ENCODE data around the gene WDR43. TPM values are rescaled to one million over a fixed set of nuclear protein-coding genes. Genes with fewer than 3 reads are reported as not detected.

WDR43 gene
- total RNA-seq, 2 donors from 2014 or later: 15.3 to 21.8 TPM

GRCh38 chr2:28869494-28870145 is 24.8 kb upstream of the WDR43 start:
- Histone ChIP-seq H3K27ac (peak overlapping the region; percentile 68 to 91 (median 77)), H3K4me3 (peak overlapping the region; percentile 67 to 95), H3K27me3 (no peaks in the 10 kb centered on the region), H3K36me3 (replicated peaks in 1 of 2; ENCODE audit: insufficient read depth in 1 of 2, low read depth in 2 of 2) (no peaks in the 10 kb centered on the region), H3K4me1 (peaks cover 32% of the 10 kb centered on the region), H3K9me3 (no peaks in the 10 kb centered on the region)
- peak; percentile 25 for ATAC-seq
- WGBS, 2 donors: 0% methylated on average over 25 to 29 of the region's 29 CpGs
- peak in 2 of 4 donors; percentile 11 to 13 for DNase-seq
- TF ChIP-seq CTCF (IDR thresholded peaks at IDR 0.05): no peak
- no peak for TF ChIP-seq POLR2A (IDR thresholded peaks at IDR 0.05)
- intact Hi-C loops (cut with DNase I): no loop called here

- DNase-seq: peak; percentile 96 to 98 (median 96)
- Histone ChIP-seq H3K9me3 (no peaks in the 10 kb centered on the region), H3K27me3 (no peaks in the 10 kb centered on the region), H3K4me3 (peak within 1 kb of the TSS; percentile 67 to 95), H3K27ac (peak within 1 kb of the TSS; percentile 68 to 91 (median 77)), H3K4me1 (peaks cover 32% of the 10 kb centered on the region), H3K36me3 (replicated peaks in 1 of 2; ENCODE audit: insufficient read depth in 1 of 2, low read depth in 2 of 2) (no peaks in the 10 kb centered on the region)
- WGBS, 2 donors: 0% methylated on average over 27 to 57 of the region's 57 CpGs
- intact Hi-C loops (cut with DNase I): no loop called here
- peak; percentile 100 for ATAC-seq
- TF ChIP-seq POLR2A (IDR thresholded peaks at IDR 0.05) (peak; percentile 61 to 89 (median 82)), CTCF (IDR thresholded peaks at IDR 0.05) (peak in 1 of 7 experiments; percentile 40)
These were observed 24.1 kb upstream of the WDR43 start, which contains the start of gene TRMT61B for GRCh38 chr2:28870146-28870891. TSS of gene TRMT61B (minus strand) at chr2:28870309. CDS start at chr2:28870277, 32 bp downstream.

- Histone ChIP-seq H3K4me3 (no peak overlapping the region), H3K9me3 (no peaks in the 10 kb centered on the region), H3K36me3 (replicated peaks in 1 of 2; ENCODE audit: insufficient read depth in 1 of 2, low read depth in 2 of 2) (no peaks in the 10 kb centered on the region), H3K27ac (no peak overlapping the region), H3K4me1 (peaks cover 32% of the 10 kb centered on the region), H3K27me3 (no peaks in the 10 kb centered on the region)
- intact Hi-C loops (cut with DNase I): no loop called here
- TF ChIP-seq CTCF (IDR thresholded peaks at IDR 0.05): no peak
- TF ChIP-seq POLR2A (IDR thresholded peaks at IDR 0.05): no peak
- ATAC-seq (no peak), DNase-seq (no peak)
- WGBS, 2 donors: 76 to 80% methylated on average over 3 of the region's 3 CpGs
These were observed 22.8 kb upstream of the WDR43 start for GRCh38 chr2:28871620-28872019.

- 86 to 100% methylated on average over 1 of the region's 1 CpG for WGBS, 2 donors
- H3K4me1 ChIP-seq: no peaks in the 10 kb centered on the region
- no peak overlapping the region for H3K27ac ChIP-seq
- ATAC-seq (no peak), DNase-seq (no peak)
- no peak overlapping the region for H3K4me3 ChIP-seq
- no peaks in the 10 kb centered on the region for H3K27me3 ChIP-seq
- intact Hi-C loops (cut with DNase I): no loop called here
- H3K9me3 ChIP-seq: no peaks in the 10 kb centered on the region
- H3K36me3 ChIP-seq (replicated peaks in 1 of 2; ENCODE audit: insufficient read depth in 1 of 2, low read depth in 2 of 2): no peaks in the 10 kb centered on the region
- TF ChIP-seq POLR2A (IDR thresholded peaks at IDR 0.05) (no peak), CTCF (IDR thresholded peaks at IDR 0.05) (no peak)
These were observed 14.3 kb upstream of the WDR43 start for GRCh38 chr2:28880193-28880592.
